ENCODE data around the gene AHCYL2. TPM values are rescaled to one million over a fixed set of nuclear protein-coding genes. Genes with fewer than 3 reads are reported as not detected.
A peak's percentile ranks its signal among the peaks of the same experiment; 100 is the strongest.

AHCYL2 gene
- total and polyA plus RNA-seq, 4 donors, result 44.6 to 138 (median 69.0) TPM

DNA sequence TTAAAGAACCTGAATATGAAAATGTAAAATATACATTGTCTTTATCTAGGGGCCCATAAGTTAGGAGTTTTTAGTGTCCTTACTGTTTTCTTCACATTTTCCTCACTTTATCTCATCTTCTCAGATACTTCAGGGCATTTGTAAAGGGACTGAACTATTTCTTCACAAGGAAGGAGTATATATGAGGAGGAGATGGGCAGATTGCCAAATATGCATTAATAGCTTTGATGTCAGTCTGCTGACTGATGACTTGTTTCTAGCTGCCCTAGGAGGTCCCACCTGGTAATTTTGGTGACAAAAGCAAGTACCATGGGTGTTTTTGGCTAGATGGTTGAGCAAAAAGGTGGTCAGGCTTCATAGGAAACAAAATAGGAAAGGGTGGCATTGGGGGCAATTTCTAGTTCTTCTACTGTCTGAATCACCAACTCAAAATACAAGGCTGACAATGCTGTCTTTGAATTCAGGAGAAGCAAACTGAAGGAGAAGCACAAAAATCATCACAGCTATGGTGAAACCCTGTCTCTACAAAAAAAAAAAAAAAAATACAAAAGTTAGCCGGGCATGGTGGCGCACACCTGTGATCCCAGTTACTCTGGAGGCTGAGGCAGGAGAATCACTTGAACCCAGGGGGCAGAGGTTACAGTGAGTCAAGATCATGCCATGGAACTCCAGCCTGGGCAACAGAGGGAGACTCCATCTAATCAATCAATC is 199.0 kb downstream of the AHCYL2 start:
- Histone ChIP-seq H3K9me3 (ENCODE audit: control insufficient read depth, insufficient read depth, low read length) (no peaks in the 10 kb centered on the region), H3K4me3 (ENCODE audit: low read depth, low read length) (no peak overlapping the region), H3K27me3 (ENCODE audit: control insufficient read depth, insufficient read depth, low read length) (no peaks in the 10 kb centered on the region), H3K4me1 (ENCODE audit: control insufficient read depth, insufficient read depth, low read length) (no peaks in the 10 kb centered on the region), H3K27ac (ENCODE audit: low read depth, low read length) (no peak overlapping the region), H3K36me3 (ENCODE audit: control insufficient read depth, insufficient read depth, low read length) (peaks cover 14% of the 10 kb centered on the region)
- DNase-seq (ENCODE audit: low read depth in 4 of 6, low spot score in 6 of 6), result no peak
- WGBS (ENCODE audit: insufficient coverage), result 60% methylated on average over 1 of the region's 2 CpGs

DNA sequence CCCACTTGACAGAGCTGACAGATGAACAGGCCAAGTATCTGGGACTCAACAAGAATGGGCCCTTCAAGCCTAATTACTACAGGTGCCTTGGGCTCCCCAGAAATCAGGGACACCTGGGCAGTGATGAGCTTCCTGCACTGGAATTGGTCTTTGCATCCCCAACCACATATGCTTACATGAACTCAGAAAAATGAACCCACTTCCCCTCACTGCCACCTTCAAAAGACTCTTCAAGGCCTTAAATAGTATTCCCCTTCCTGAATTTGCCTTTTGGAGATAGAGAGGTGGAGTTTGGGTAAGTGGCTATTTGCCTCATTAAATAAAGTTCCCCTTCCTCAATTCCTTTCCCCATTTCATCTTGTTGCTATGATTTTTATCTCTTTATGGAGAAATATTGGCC is 201.7 kb downstream of the AHCYL2 start:
- Histone ChIP-seq H3K9me3 (ENCODE audit: control insufficient read depth, insufficient read depth, low read length) (no peaks in the 10 kb centered on the region), H3K4me3 (ENCODE audit: low read depth, low read length) (no peak overlapping the region), H3K27me3 (ENCODE audit: control insufficient read depth, insufficient read depth, low read length) (no peaks in the 10 kb centered on the region), H3K4me1 (ENCODE audit: control insufficient read depth, insufficient read depth, low read length) (no peaks in the 10 kb centered on the region), H3K36me3 (ENCODE audit: control insufficient read depth, insufficient read depth, low read length) (peaks cover 14% of the 10 kb centered on the region), H3K27ac (ENCODE audit: low read depth, low read length) (no peak overlapping the region)
- no peak for DNase-seq (ENCODE audit: low read depth in 4 of 6, low spot score in 6 of 6)

DNA sequence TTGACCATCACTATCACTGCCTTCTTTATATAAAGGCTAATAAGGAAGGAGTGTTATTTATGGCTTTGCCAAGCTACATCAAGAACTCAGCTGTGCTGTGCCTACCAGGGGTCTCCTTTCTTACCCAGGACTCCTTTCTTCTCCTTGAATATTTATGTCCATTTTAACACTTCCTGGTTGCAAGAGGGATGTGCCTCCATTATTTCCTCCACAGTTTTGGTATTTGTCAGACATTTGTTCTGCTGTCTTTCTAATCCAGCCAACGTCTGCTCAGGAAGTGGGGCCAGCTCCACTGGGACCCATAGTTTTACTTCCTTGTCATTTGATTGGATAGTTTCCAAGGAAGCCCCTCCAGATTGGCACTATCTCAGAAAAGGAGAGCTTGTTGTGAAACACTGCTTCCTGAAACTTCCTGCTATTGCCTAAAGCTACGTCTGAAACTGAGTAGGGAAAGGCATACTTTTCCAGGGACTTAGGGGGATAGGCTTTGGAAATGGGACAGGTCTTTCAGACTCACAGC is 202.8 kb downstream of the AHCYL2 start:
- Histone ChIP-seq H3K4me3 (ENCODE audit: low read depth, low read length) (no peak overlapping the region), H3K4me1 (ENCODE audit: control insufficient read depth, insufficient read depth, low read length) (no peaks in the 10 kb centered on the region), H3K27ac (ENCODE audit: low read depth, low read length) (no peak overlapping the region), H3K36me3 (ENCODE audit: control insufficient read depth, insufficient read depth, low read length) (peaks cover 14% of the 10 kb centered on the region), H3K9me3 (ENCODE audit: control insufficient read depth, insufficient read depth, low read length) (no peaks in the 10 kb centered on the region), H3K27me3 (ENCODE audit: control insufficient read depth, insufficient read depth, low read length) (no peaks in the 10 kb centered on the region)
- 60% methylated on average over 1 of the region's 2 CpGs for WGBS (ENCODE audit: insufficient coverage)
- DNase-seq (ENCODE audit: low read depth in 4 of 6, low spot score in 6 of 6), result peak in 2 of 6 donors; percentile 6 to 64

DNA sequence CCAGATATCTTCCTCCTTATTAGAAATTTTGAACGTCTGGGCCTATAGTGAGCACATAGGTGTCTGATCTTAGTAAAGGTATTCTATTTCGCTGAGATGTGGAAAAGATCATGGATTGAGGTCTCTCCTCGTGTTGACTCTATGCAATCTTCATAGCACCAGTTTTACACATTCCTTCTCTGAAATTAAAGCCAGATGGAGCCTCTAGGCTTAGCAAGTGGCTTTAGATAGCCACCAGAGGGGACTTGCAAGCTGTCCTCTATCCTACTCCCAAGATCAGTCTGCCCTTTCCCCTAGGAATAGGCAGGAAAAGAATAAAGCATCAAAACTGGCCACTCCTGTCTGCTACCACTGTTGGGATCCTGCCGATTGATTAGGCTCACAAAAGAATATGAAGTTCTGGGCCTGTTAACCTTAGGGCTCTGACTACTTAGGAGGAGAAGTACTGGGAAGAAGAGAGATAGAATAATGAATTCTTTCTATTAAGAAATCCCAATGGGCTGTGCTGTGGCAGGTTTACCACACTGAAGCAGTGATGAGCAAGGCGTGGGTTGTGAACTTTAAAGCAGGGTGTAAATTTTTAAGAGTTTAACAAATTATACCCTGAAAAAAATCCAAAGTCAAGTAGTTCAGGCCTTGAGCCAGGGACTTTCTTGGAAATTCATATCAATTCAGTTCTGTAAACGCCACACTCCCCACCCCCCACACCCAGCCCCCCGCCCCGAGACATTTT is 207.2 kb downstream of the AHCYL2 start:
- no peak for DNase-seq (ENCODE audit: low read depth in 4 of 6, low spot score in 6 of 6)
- Histone ChIP-seq H3K9me3 (ENCODE audit: control insufficient read depth, insufficient read depth, low read length) (no peaks in the 10 kb centered on the region), H3K4me3 (ENCODE audit: low read depth, low read length) (no peak overlapping the region), H3K27me3 (ENCODE audit: control insufficient read depth, insufficient read depth, low read length) (peaks cover 8% of the 10 kb centered on the region), H3K27ac (ENCODE audit: low read depth, low read length) (no peak overlapping the region), H3K4me1 (ENCODE audit: control insufficient read depth, insufficient read depth, low read length) (peaks cover 13% of the 10 kb centered on the region), H3K36me3 (ENCODE audit: control insufficient read depth, insufficient read depth, low read length) (peaks cover 4% of the 10 kb centered on the region)
- 83% methylated on average over 1 of the region's 8 CpGs for WGBS (ENCODE audit: insufficient coverage)

DNA sequence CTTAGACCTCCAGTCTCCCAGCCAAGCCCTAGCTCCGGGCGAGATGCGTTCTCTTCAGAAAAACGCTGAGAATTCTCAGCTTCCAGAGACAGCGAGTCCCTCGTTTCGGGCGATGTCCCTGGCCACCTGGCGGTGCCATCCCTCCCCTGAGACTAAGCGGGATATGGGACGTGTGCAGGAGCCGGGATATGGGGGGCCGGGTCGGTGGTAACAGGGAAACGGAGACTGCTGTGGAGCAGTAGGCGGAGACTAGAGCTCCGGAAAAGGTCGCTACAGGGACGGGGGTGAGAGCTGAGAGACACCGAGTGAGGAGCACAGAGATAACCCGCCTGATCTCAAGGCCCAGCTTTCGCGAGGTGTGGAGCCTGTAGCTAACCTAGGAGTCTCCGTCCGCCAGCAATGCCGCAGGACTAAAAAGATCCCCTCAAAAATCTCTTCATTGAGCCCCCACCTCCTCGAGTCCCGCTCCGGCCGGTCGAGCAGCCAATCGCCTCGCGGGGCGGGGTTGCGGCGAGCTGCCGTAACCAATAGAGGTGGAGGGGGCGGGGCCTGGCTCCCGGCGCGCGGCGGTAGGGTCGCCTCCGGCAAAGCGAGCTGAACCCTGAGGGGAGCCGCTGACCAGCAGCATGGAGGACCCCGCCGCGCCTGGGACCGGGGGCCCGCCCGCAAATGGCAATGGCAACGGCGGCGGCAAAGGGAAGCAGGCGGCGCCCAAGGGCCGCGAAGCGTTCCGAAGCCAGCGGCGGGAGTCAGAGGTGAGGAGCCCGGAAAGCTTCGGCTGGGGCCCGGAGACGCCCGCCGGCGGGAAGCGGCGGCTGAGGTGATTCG is 209.2 kb downstream of the AHCYL2 start, which contains the start of gene STRIP2:
STRIP2 (plus strand) TSS at position 586 of the 828 bp plus-strand sequence; CDS start at position 627, 41 bp downstream.
- Histone ChIP-seq H3K27me3 (ENCODE audit: control insufficient read depth, insufficient read depth, low read length) (peaks cover 8% of the 10 kb centered on the region), H3K9me3 (ENCODE audit: control insufficient read depth, insufficient read depth, low read length) (no peaks in the 10 kb centered on the region), H3K4me1 (ENCODE audit: control insufficient read depth, insufficient read depth, low read length) (peaks cover 13% of the 10 kb centered on the region), H3K27ac (ENCODE audit: low read depth, low read length) (peak within 1 kb of the TSS; percentile 63), H3K4me3 (ENCODE audit: low read depth, low read length) (peak within 1 kb of the TSS; percentile 80), H3K36me3 (ENCODE audit: control insufficient read depth, insufficient read depth, low read length) (peaks cover 4% of the 10 kb centered on the region)
- under 1% methylated on average over 71 of the region's 75 CpGs for WGBS (ENCODE audit: insufficient coverage)
- DNase-seq (ENCODE audit: low read depth in 4 of 6, low spot score in 6 of 6), result peak; percentile 76 to 97 (median 88)

DNA sequence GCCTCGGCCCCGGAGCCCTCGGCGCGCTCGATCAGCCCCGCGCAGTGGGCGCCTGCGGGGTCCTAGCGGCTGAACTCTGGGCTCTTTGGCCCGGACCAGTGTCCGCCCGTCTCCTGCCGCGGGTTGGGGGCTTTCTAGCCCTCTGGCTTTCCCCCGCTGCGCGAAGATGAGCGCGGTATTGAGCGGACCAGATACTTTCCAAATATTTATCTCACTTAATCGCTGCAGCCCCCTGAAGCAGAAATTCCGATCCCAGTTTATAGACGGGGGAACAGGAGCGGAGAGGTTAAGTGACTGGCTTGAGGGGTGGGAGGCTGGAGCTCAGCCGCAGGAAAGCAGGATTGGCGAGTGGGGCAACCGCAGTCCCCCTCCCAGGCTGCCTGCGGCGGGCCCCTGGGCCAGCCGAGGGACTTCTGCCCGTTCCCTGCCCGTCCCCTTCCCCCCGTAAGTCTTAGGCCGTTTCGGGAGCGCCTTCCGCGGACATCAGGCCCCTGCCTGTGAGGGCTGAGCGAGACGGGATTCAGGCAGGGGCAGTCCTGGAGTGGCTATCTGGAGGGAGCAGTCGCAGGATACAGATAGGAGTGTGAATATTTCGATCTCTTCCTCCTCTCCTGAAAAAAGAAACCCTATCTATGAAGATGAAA is 210.0 kb downstream of the AHCYL2 start:
- no peaks in the 10 kb centered on the region for H3K9me3 ChIP-seq (ENCODE audit: control insufficient read depth, insufficient read depth, low read length)
- WGBS (ENCODE audit: insufficient coverage), result 0% methylated on average over 34 of the region's 44 CpGs
- peak in 4 of 6 donors; percentile 15 to 55 (median 40) for DNase-seq (ENCODE audit: low read depth in 4 of 6, low spot score in 6 of 6)
- peaks cover 13% of the 10 kb centered on the region for H3K4me1 ChIP-seq (ENCODE audit: control insufficient read depth, insufficient read depth, low read length)
- H3K27ac ChIP-seq (ENCODE audit: low read depth, low read length), result no peak overlapping the region
- no peaks in the 10 kb centered on the region for H3K36me3 ChIP-seq (ENCODE audit: control insufficient read depth, insufficient read depth, low read length)
- H3K27me3 ChIP-seq (ENCODE audit: control insufficient read depth, insufficient read depth, low read length), result peaks cover 8% of the 10 kb centered on the region
- peak overlapping the region; percentile 80 for H3K4me3 ChIP-seq (ENCODE audit: low read depth, low read length)

DNA sequence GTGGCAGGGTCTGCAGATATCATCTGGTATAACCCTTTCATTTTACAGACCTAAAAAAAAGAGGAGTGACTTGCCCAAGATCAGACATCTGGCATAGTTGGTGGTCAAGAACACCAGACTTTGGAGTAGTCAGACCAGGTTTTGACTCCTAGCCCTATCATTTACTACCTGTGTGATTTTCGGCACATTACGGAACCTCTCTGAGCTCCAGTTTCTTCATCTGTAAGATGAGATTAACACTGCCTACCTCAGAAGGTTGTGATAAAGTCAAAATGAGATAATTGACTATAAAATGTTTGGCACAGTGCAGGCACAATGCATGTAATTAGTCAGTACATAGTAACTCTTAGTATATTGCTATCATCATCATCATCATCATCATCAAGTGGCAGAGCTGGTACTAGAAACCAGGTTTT is 210.6 kb downstream of the AHCYL2 start:
- H3K4me1 ChIP-seq (ENCODE audit: control insufficient read depth, insufficient read depth, low read length), result peaks cover 13% of the 10 kb centered on the region
- peak overlapping the region; percentile 80 for H3K4me3 ChIP-seq (ENCODE audit: low read depth, low read length)
- H3K9me3 ChIP-seq (ENCODE audit: control insufficient read depth, insufficient read depth, low read length), result no peaks in the 10 kb centered on the region
- peaks cover 8% of the 10 kb centered on the region for H3K27me3 ChIP-seq (ENCODE audit: control insufficient read depth, insufficient read depth, low read length)
- H3K36me3 ChIP-seq (ENCODE audit: control insufficient read depth, insufficient read depth, low read length), result no peaks in the 10 kb centered on the region
- no peak overlapping the region for H3K27ac ChIP-seq (ENCODE audit: low read depth, low read length)
- DNase-seq (ENCODE audit: low read depth in 4 of 6, low spot score in 6 of 6), result no peak
- no CpG with 5 or more reads among the region's 2 CpGs for WGBS (ENCODE audit: insufficient coverage)

DNA sequence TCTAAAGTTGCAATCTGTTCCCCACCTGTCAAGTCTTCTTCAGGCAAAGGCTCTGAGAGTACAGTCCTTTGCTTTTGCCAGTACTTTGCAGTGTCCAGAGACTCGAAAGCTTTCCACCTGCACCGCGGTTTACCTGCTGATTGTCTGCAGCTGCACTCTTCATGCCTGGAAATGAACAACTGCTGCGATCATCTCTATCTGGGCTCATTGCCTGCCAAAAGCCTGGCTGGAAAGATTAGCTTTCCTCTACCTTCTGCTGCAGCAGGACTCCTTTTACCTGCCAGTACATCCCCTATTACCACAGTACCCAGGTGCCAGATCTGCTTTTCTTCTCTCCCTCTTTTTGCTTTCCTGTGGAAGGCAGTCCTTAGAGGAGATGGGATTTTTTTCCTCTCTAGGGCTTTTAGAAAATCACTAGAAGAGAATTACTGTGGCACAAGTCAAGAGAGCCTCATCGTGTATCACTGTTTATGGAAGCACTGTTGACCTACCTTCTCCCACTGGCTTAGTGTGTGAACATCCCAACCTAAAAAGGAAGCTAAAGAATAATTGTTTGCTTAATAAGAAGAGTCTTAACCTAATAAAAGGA is 211.6 kb downstream of the AHCYL2 start:
- Histone ChIP-seq H3K4me3 (ENCODE audit: low read depth, low read length) (no peak overlapping the region), H3K36me3 (ENCODE audit: control insufficient read depth, insufficient read depth, low read length) (no peaks in the 10 kb centered on the region), H3K27ac (ENCODE audit: low read depth, low read length) (no peak overlapping the region), H3K9me3 (ENCODE audit: control insufficient read depth, insufficient read depth, low read length) (no peaks in the 10 kb centered on the region), H3K4me1 (ENCODE audit: control insufficient read depth, insufficient read depth, low read length) (peaks cover 13% of the 10 kb centered on the region), H3K27me3 (ENCODE audit: control insufficient read depth, insufficient read depth, low read length) (peaks cover 8% of the 10 kb centered on the region)
- WGBS (ENCODE audit: insufficient coverage), result 98% methylated on average over 4 of the region's 5 CpGs
- DNase-seq (ENCODE audit: low read depth in 4 of 6, low spot score in 6 of 6), result peak in 1 of 6 donors; percentile 30

DNA sequence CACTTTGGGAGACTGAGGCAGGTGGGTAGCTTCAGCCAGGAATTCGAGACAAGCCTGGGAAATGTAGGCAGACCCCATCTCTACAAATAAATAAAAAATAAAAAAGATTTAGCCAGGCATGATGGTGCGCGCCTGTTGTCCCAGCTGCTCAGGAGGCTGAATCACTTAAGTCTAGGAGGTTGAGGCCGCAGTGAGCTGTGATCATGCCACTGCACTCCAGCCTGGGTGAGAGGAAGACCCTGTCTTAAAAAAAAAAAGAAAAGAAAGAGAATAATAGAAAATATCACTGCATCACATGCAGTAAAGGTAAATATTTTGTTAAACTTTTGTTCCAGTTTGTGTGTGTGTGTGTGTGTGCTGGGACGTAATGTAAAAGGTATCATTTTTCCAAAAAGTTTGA is 212.4 kb downstream of the AHCYL2 start:
- Histone ChIP-seq H3K27me3 (ENCODE audit: control insufficient read depth, insufficient read depth, low read length) (peaks cover 8% of the 10 kb centered on the region), H3K36me3 (ENCODE audit: control insufficient read depth, insufficient read depth, low read length) (no peaks in the 10 kb centered on the region), H3K4me3 (ENCODE audit: low read depth, low read length) (no peak overlapping the region), H3K9me3 (ENCODE audit: control insufficient read depth, insufficient read depth, low read length) (no peaks in the 10 kb centered on the region), H3K4me1 (ENCODE audit: control insufficient read depth, insufficient read depth, low read length) (peaks cover 13% of the 10 kb centered on the region), H3K27ac (ENCODE audit: low read depth, low read length) (no peak overlapping the region)
- DNase-seq (ENCODE audit: low read depth in 4 of 6, low spot score in 6 of 6), result no peak
- 100% methylated on average over 3 of the region's 5 CpGs for WGBS (ENCODE audit: insufficient coverage)
